CD4-positive, alpha-beta T cell treated with Interleukin-2 at 100 ng/mL for 4 hours (primary cell): ENCODE data around the gene PCED1B.
"Not testable (repeated sequence)": the region's sequence is repeated elsewhere in the genome, so short reads cannot be mapped to it uniquely, and the experiment has no call there.

ENCODE experiments used
- DNase-seq: peaks from one replicate; pipeline ENCODE4 v3.0.0-alpha.2; 2020; ENCODE audit warnings: low spot score

Gene PCED1B

GRCh38 chr12:47079468-47079980, at the start of gene PCED1B, which contains the start of gene AMIGO2:
Gene PCED1B (plus strand): TSS chr12:47079621. CDS start chr12:47235064, 155,443 bp downstream.
Gene AMIGO2 (minus strand): TSS chr12:47079959. CDS start chr12:47079002, 957 bp downstream.
- peak; percentile 68 for DNase-seq

- DNase-seq, result no peak
These were observed 49.5 kb upstream of the PCED1B start for GRCh38 chr12:47029903-47030302.

GRCh38 chr12:47032644-47033043, 46.8 kb upstream of the PCED1B start:
- DNase-seq, result peak; percentile 72

GRCh38 chr12:47033081-47033480, 46.3 kb upstream of the PCED1B start:
- no peak for DNase-seq

GRCh38 chr12:47033789-47034555, 45.4 kb upstream of the PCED1B start:
- peak; percentile 12 for DNase-seq

GRCh38 chr12:47034661-47035060, 44.8 kb upstream of the PCED1B start:
- DNase-seq, result no peak

- DNase-seq, result no peak
These were observed 43.9 kb upstream of the PCED1B start for GRCh38 chr12:47035484-47035883.

- no peak for DNase-seq
These were observed 41.1 kb upstream of the PCED1B start for GRCh38 chr12:47038270-47038748.

- no peak for DNase-seq
These were observed 40.3 kb upstream of the PCED1B start for GRCh38 chr12:47039079-47039478.

GRCh38 chr12:47039756-47040155, 39.7 kb upstream of the PCED1B start:
- DNase-seq, result no peak

GRCh38 chr12:47041327-47041726, 38.1 kb upstream of the PCED1B start:
- DNase-seq, result no peak

GRCh38 chr12:47048541-47048940, 30.9 kb upstream of the PCED1B start:
- DNase-seq, result no peak

- not testable (repeated sequence) for DNase-seq
These were observed 28.1 kb upstream of the PCED1B start for GRCh38 chr12:47051291-47051690.

GRCh38 chr12:47052274-47052673, 27.1 kb upstream of the PCED1B start:
- DNase-seq, result no peak

GRCh38 chr12:47053961-47054360, 25.5 kb upstream of the PCED1B start:
- DNase-seq, result no peak

GRCh38 chr12:47054659-47055058, 24.8 kb upstream of the PCED1B start:
- DNase-seq, result no peak

GRCh38 chr12:47055856-47056255, 23.6 kb upstream of the PCED1B start:
- not testable (repeated sequence) for DNase-seq

GRCh38 chr12:47056944-47057343, 22.5 kb upstream of the PCED1B start:
- not testable (repeated sequence) for DNase-seq

GRCh38 chr12:47058640-47059039, 20.8 kb upstream of the PCED1B start:
- not testable (repeated sequence) for DNase-seq

- DNase-seq, result no peak
These were observed 13.9 kb upstream of the PCED1B start for GRCh38 chr12:47065546-47065945.

- DNase-seq, result no peak
These were observed 13.0 kb upstream of the PCED1B start for GRCh38 chr12:47066278-47067025.

- DNase-seq, result no peak
These were observed 12.2 kb upstream of the PCED1B start for GRCh38 chr12:47067176-47067575.
